ENCODE results near the gene ACTN3. TPM values are rescaled to one million over a fixed set of nuclear protein-coding genes. Genes with fewer than 3 reads are reported as not detected.

Gene ACTN3
- total and polyA plus RNA-seq, 2 experiments from 2014 or later: not detected

GRCh38 chr11:66555416-66555815, 8.7 kb downstream of the ACTN3 start:
- Histone ChIP-seq H3F3A (ENCODE audit: insufficient read depth) (no peaks in the 10 kb centered on the region), H3K27me3 (replicated peaks; ENCODE audit: insufficient read depth) (peaks cover 9% of the 10 kb centered on the region), H2AFZ (no peak overlapping the region), H3K9me2 (ENCODE audit: insufficient read depth) (no peaks in the 10 kb centered on the region), H3K9ac (no peak overlapping the region), H3K4me1 (ENCODE audit: insufficient read depth) (no peaks in the 10 kb centered on the region), H3K27ac (no peak overlapping the region), H3K79me2 (ENCODE audit: insufficient read depth) (no peaks in the 10 kb centered on the region), H4K20me1 (ENCODE audit: insufficient read depth) (no peaks in the 10 kb centered on the region), H3K4me3 (no peak overlapping the region), H3K9me3 (ENCODE audit: low read depth) (no peaks in the 10 kb centered on the region), H3K36me3 (ENCODE audit: low read depth) (no peaks in the 10 kb centered on the region), H3K4me2 (ENCODE audit: unreplicated experiment) (no peak overlapping the region)
- WGBS, 2 experiments (ENCODE audit: low coverage in 1 of 2, low lambda C conversion rate in 2 of 2, missing lambda C conversion rate in 2 of 2): 17 to 19% methylated on average over 2 to 3 of the region's 3 CpGs
- TF ChIP-seq EZH2phosphoT487 (IDR thresholded peaks at IDR 0.05; ENCODE audit: insufficient read depth, low read depth) (no peak), EZH2 (IDR thresholded peaks at IDR 0.05; ENCODE audit: insufficient read depth, poor library complexity, severe bottlenecking) (no peak)
- in situ Hi-C loops (cut with MboI): no loop called here
- DNase-seq: no peak

- no peak for TF ChIP-seq EZH2phosphoT487 (IDR thresholded peaks at IDR 0.05; ENCODE audit: insufficient read depth, low read depth)
- no peak for TF ChIP-seq EZH2 (IDR thresholded peaks at IDR 0.05; ENCODE audit: insufficient read depth, poor library complexity, severe bottlenecking)
- Histone ChIP-seq H3K4me3 (no peak overlapping the region), H3K9me2 (ENCODE audit: insufficient read depth) (no peaks in the 10 kb centered on the region), H3K27ac (no peak overlapping the region), H3K4me2 (ENCODE audit: unreplicated experiment) (no peak overlapping the region), H3F3A (ENCODE audit: insufficient read depth) (no peaks in the 10 kb centered on the region), H3K9me3 (ENCODE audit: low read depth) (no peaks in the 10 kb centered on the region), H3K9ac (no peak overlapping the region), H3K36me3 (ENCODE audit: low read depth) (no peaks in the 10 kb centered on the region), H3K27me3 (replicated peaks; ENCODE audit: insufficient read depth) (peaks cover 9% of the 10 kb centered on the region), H3K79me2 (ENCODE audit: insufficient read depth) (no peaks in the 10 kb centered on the region), H2AFZ (no peak overlapping the region), H4K20me1 (ENCODE audit: insufficient read depth) (no peaks in the 10 kb centered on the region), H3K4me1 (ENCODE audit: insufficient read depth) (no peaks in the 10 kb centered on the region)
- 76 to 82% methylated on average over 7 of the region's 7 CpGs for WGBS, 2 experiments (ENCODE audit: low coverage in 1 of 2, low lambda C conversion rate in 2 of 2, missing lambda C conversion rate in 2 of 2)
- in situ Hi-C loops (cut with MboI): no loop called here
- no peak for DNase-seq
Observed at GRCh38 chr11:66556086-66556485, 9.4 kb downstream of the ACTN3 start.

- Histone ChIP-seq H3K4me3 (no peak overlapping the region), H3K4me1 (ENCODE audit: insufficient read depth) (no peaks in the 10 kb centered on the region), H3K9me2 (ENCODE audit: insufficient read depth) (no peaks in the 10 kb centered on the region), H3K27ac (no peak overlapping the region), H3K4me2 (ENCODE audit: unreplicated experiment) (no peak overlapping the region), H3K9ac (no peak overlapping the region), H3K9me3 (ENCODE audit: low read depth) (no peaks in the 10 kb centered on the region), H3F3A (ENCODE audit: insufficient read depth) (no peaks in the 10 kb centered on the region), H4K20me1 (ENCODE audit: insufficient read depth) (no peaks in the 10 kb centered on the region), H3K79me2 (ENCODE audit: insufficient read depth) (no peaks in the 10 kb centered on the region), H3K36me3 (ENCODE audit: low read depth) (no peaks in the 10 kb centered on the region), H3K27me3 (replicated peaks; ENCODE audit: insufficient read depth) (peaks cover 9% of the 10 kb centered on the region), H2AFZ (no peak overlapping the region)
- TF ChIP-seq EZH2 (IDR thresholded peaks at IDR 0.05; ENCODE audit: insufficient read depth, poor library complexity, severe bottlenecking) (no peak), EZH2phosphoT487 (IDR thresholded peaks at IDR 0.05; ENCODE audit: insufficient read depth, low read depth) (no peak)
- 85 to 91% methylated on average over 22 to 24 of the region's 24 CpGs for WGBS, 2 experiments (ENCODE audit: low coverage in 1 of 2, low lambda C conversion rate in 2 of 2, missing lambda C conversion rate in 2 of 2)
- DNase-seq: no peak
- in situ Hi-C loops (cut with MboI): no loop called here
Observed at GRCh38 chr11:66557733-66558326, 11.1 kb downstream of the ACTN3 start.

GRCh38 chr11:66559142-66559865, 12.6 kb downstream of the ACTN3 start:
- peaks cover 9% of the 10 kb centered on the region for H3K27me3 ChIP-seq (replicated peaks; ENCODE audit: insufficient read depth)
- H3K4me1 ChIP-seq (ENCODE audit: insufficient read depth): no peaks in the 10 kb centered on the region
- H3K36me3 ChIP-seq (ENCODE audit: low read depth): no peaks in the 10 kb centered on the region
- H4K20me1 ChIP-seq (ENCODE audit: insufficient read depth): no peaks in the 10 kb centered on the region
- H3K9ac ChIP-seq: no peak overlapping the region
- in situ Hi-C loops (cut with MboI): no loop called here
- 25 to 36% methylated on average over 24 to 36 of the region's 50 CpGs for WGBS, 2 experiments (ENCODE audit: low coverage in 1 of 2, low lambda C conversion rate in 2 of 2, missing lambda C conversion rate in 2 of 2)
- H3K27ac ChIP-seq: no peak overlapping the region
- H3K79me2 ChIP-seq (ENCODE audit: insufficient read depth): no peaks in the 10 kb centered on the region
- no peak overlapping the region for H3K4me3 ChIP-seq
- H3K9me2 ChIP-seq (ENCODE audit: insufficient read depth): no peaks in the 10 kb centered on the region
- H3F3A ChIP-seq (ENCODE audit: insufficient read depth): no peaks in the 10 kb centered on the region
- no peak overlapping the region for H3K4me2 ChIP-seq (ENCODE audit: unreplicated experiment)
- TF ChIP-seq EZH2phosphoT487 (IDR thresholded peaks at IDR 0.05; ENCODE audit: insufficient read depth, low read depth): no peak
- no peak for TF ChIP-seq EZH2 (IDR thresholded peaks at IDR 0.05; ENCODE audit: insufficient read depth, poor library complexity, severe bottlenecking)
- DNase-seq: peak; percentile 59
- no peaks in the 10 kb centered on the region for H3K9me3 ChIP-seq (ENCODE audit: low read depth)
- peak overlapping the region; percentile 29; the same call in 1 of the 2 replicates for H2AFZ ChIP-seq

Data from GM23248 (cell line).